Left hindlimb (tissue), 1 donor: Measurements from ENCODE around the gene SGSH.

Experiments used
- DNase-seq: peaks from one replicate; pipeline ENCODE4 v3.0.0-alpha.2; 2018

SGSH gene

DNA sequence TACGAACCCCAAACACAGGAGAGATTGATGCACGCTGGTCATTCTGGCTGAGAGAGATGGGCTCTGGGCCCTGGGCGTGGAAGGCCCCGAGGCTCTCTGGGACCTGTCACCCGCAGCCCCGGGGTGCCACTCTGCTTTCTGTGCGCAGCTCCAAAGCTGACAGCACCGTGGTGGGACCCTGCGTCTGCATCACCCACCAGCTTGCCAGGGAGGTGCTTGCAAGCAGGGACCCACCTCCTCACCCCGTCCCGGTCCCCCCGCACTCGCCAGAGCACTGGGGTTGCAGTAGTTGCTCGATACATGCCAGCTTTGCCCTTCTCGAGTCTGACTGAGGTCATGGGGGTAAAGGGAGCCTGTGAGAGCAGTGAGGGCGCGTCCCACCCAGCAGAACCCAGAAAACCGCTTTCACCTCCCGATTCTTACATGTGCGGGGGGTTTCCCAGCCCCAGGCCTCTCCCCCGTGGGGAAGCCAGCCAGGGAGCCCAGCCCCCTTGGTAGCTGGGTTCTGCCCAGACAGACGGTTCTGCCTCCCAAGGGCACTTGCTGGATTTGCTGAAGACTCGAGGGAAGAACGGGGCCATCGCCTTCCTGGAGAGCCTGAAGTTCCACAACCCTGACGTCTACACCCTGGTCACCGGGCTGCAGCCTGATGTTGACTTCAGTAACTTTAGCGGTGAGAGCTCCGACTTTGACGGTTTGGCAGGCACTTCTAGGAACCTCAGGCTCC, 37.9 kb downstream of the SGSH start:
- DNase-seq: no peak

DNA sequence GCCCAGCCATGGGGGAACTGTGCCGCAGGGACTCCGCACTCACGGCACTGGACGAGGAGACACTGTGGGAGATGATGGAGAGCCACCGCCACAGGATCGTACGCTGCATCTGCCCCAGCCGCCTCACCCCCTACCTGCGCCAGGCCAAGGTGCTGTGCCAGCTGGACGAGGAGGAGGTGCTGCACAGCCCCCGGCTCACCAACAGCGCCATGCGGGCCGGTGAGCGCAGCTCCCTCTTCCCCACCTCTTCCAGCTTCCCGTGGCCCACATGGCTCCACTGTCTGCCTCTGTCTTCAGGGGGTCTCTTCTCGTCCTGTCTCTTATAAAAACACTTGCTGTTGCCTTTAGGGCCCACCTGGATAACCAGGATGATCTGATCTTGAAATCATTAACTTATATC, 38.7 kb downstream of the SGSH start:
- no peak for DNase-seq

DNA sequence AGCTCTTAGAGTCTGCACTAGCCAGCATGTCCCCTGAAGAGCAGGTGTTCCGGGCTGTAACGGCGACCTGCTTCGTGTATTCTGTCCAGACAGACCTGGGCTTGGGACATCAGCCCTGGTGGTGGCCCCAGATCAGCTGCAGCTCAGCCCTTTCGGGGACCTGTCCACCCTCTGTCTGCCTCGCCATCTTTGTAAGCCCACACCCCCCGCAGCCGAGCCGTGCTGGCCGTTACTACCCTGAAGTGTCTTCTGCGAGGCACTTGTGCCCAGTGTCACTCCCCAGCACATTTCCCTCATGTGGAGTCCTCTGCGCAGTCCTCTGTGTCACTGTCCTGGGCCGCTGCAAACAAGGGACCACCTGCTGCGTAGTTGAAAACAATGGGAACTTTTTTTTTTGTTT, 39.9 kb downstream of the SGSH start:
- no peak for DNase-seq

- DNase-seq: no peak
Measured at GRCh38 chr17:80177986-80178595, 42.0 kb downstream of the SGSH start.

DNA sequence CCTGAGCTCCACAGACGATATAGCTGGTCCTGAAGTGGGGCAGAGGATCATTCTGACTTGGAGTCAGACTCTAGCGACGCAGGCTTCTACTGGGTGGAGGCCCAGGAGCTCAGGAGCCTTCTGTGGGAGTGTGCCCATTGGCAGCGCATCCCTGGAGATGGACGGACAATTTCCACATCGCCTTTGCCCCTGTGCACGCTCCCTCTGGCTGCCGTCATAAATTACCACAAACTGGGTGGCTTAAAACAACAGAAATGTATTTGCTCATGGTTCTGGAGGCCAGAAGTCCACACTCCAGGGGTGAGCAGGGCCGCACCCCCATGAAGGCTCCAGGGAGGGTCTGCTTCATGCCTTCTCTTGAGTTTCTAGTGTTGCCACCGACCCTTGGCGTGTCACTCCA, 43.4 kb downstream of the SGSH start:
- DNase-seq: no peak

DNA sequence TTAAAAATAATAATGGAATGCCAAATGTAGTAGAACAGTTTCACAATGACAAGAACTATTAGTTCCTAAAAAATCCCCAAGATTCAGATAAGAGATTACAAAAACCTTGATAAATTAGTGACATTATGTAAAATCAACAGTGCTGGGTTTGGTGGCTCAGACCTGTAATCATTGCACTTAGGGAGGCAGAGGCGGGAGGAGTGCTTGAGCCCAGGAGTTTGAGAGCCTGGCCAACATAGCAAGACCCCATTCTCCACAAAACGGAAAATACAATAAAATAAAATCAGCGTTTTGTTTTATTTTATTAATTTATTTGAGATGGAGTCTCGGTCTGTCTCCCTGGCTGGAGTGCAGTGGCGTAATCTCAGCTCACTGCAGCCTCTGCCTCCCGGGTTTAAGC, 46.2 kb downstream of the SGSH start:
- DNase-seq: no peak

DNA sequence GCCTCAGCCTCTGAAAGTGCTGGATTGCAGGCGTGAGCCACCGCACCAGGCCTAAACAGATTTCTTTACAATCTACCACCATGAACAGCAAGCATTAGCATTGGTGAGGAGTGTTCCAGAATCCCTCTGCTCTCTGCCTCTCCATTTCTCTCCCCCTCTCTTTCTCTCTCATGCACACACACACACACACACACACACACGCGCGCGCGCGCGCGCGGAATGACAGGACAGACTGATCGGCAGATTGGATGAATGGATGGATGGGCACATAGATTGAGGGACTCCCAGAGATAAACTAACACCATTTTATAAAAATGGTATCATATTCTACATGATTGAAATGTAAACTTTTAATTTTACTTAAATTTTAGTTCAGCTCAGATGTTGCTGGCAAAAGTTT, 47.0 kb downstream of the SGSH start:
- no peak for DNase-seq

GRCh38 chr17:80171681-80172080, 48.5 kb downstream of the SGSH start:
- no peak for DNase-seq

DNA sequence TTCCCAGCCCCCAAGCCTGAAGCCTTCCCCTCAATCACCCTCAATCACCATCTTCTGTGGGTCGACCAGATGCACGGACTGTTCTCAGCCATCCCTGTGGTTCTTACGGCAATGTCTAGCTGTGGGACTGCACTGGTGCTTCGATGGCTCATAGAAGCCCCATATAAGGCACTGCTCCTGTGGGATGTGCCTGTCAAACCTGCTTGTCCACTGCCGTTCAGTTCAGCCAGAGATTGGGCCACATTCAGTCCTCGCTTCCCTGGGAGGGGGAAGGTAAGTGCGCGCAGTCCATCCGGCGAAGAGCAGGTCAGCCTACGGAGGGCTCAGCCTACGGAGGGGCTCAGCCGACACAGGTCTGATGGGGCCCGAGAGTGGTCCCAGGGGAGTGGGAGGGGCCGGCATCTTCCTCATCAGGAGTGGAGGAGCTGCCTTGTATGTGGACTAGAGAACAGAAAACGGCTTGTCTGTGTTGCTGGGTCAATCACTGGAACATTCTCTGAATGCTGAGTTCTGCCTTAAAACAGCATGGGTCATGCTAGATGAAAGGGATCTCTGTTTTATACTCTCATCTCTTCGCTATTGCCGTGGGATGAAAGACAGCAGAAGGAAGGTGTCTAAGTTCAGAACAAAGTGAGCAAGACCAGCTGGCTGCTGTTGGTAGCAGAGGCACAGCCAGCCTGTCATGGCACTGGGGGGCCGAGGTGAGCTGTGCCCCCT, 50.2 kb downstream of the SGSH start, which contains the start of gene CARD14:
Gene CARD14, plus strand, starts transcription at position 247 of the 717 bp plus-strand sequence. CDS start 11,409 bp downstream, outside the sequence.
- no peak for DNase-seq

DNA sequence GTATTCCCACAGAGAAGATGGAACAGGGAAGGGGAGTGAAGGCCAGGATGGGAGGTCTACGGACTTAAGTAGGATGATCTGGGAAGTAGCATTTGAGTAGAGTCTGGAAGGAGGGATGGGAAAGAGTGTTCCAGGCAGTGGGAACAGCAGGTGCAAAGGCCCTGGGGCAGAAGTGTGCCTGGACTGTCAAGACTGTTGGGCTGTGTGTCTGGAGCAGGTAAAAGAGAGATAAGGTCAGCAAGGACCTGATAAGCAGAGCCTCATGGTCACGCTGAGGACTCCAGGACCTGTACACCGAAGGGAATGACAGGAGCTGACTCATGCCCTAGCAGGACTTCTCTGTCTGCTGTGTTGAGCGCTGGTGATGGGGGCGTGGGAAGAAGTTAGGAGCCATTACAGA, 51.0 kb downstream of the SGSH start:
- no peak for DNase-seq

DNA sequence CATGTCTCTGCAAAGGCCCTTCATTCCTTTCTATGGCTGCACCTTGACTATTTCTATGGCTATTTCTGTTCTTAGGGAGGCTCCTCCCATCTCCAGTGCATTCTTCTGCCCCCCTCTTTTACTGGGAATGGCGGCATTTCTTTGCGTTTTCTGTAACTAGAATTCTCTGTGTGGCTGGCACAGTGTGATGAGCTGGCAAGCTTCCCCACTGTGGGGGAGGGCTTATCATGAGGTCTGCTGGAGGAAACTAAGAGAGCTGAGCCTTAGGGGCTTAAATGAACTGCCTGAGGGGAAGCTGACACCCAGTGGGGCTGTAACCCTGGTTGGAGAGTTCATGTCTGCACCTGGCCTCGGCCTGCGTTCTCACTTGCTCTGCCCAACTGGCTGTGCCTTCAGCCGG, 51.8 kb downstream of the SGSH start:
- no peak for DNase-seq

- DNase-seq: no peak
Measured at GRCh38 chr17:80166446-80166845, 53.7 kb downstream of the SGSH start.

- no peak for DNase-seq
Measured at GRCh38 chr17:80164185-80164584, 55.9 kb downstream of the SGSH start.

DNA sequence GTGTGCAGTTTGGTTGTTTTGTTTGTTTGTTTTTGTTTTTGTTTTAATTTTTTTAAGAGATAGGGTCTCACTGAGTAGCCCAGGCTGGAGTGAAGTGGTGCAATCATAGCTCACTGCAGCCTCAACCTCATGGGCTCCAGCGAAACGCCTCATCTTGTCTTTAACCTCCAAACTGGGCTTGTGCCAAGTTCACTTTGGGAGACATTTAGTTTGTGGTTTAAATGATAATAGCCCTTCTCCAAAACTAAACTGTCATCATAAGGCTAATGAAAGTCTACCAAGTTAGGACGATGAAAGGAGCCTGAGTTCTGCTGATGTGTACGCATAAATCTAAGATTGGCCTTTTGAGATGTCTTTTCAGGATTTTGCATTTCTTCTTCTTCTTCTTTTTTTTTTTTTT, 56.8 kb downstream of the SGSH start:
- no peak for DNase-seq

- DNase-seq: no peak
Measured at GRCh38 chr17:80160536-80160935, 59.6 kb downstream of the SGSH start.
